IMR-90 (cell line): ENCODE measurements around the gene AQP12B. TPM values are rescaled to one million over a fixed set of nuclear protein-coding genes. Genes with fewer than 3 reads are reported as not detected.

ENCODE experiments used
- ATAC-seq: fragments of 200-7000 bp; cut with Tn5 transposase; 2 replicates; pipeline ENCODE4 v1.9.1; 2020; ENCODE audit warnings: low read depth, mild to moderate bottlenecking, moderate library complexity
- BruUV-seq: library from RNA; stranded (reverse); fragments of 400-500 nt; replicated peaks from 2 replicates; lab custom pipeline; 2021; lab: Mats Ljungman, UMichigan
- CTCF ChIA-PET: fragments of 300-600 bp; formaldehyde crosslinking; extraction: SDS; loops from one replicate; lab custom pipeline; 2021; ENCODE audit warnings: antibody characterized with exemption; lab: Yijun Ruan, JAX
- POLR2A ChIA-PET: fragments of 300-600 bp; sonication (Branson Sonifier 250); formaldehyde crosslinking; loops from one replicate; lab custom pipeline; 2022; ENCODE audit warnings: antibody characterized with exemption; ENCODE audit not compliant: unreplicated experiment; lab: Charles Lee
- DNase-seq: peaks from one replicate; pipeline ENCODE4 v3.0.0; 2013
- H2AFZ ChIP-seq: replicated peaks from 2 replicates; pipeline ENCODE3; 2013; ENCODE audit warnings: low read length, mild to moderate bottlenecking; ENCODE audit not compliant: poor library complexity
- H2AK5ac ChIP-seq: 2 replicates; pipeline ENCODE4 v1.6.1; 2013; ENCODE audit warnings: low read depth, low read length, inconsistent platforms
- H2AK9ac ChIP-seq: replicated peaks from 2 replicates; pipeline ENCODE3; 2013; ENCODE audit warnings: mild to moderate bottlenecking, low read depth, low read length, moderate library complexity; ENCODE audit not compliant: poor library complexity
- H2BK120ac ChIP-seq: 2 replicates; pipeline ENCODE4 v1.6.1; 2013; ENCODE audit warnings: low read depth, low read length, inconsistent platforms
- H2BK15ac ChIP-seq: 3 replicates; pipeline ENCODE4 v1.6.1; 2013; ENCODE audit warnings: low read depth, low read length, inconsistent platforms
- H2BK20ac ChIP-seq: 2 replicates; pipeline ENCODE4 v1.6.1; 2013; ENCODE audit warnings: low read depth, mild to moderate bottlenecking, inconsistent platforms, low read length, moderate library complexity
- H2BK5ac ChIP-seq: 2 replicates; pipeline ENCODE4 v1.6.1; 2013; ENCODE audit warnings: mild to moderate bottlenecking, low read depth, low read length, inconsistent platforms; ENCODE audit not compliant: poor library complexity, severe bottlenecking
- H3K14ac ChIP-seq: replicated peaks from 2 replicates; pipeline ENCODE4 v1.6.1; 2013; ENCODE audit warnings: low read depth, low read length, inconsistent platforms
- H3K18ac ChIP-seq: 2 replicates; pipeline ENCODE4 v1.6.1; 2013; ENCODE audit warnings: low read depth, low read length, control low read depth
- H3K23ac ChIP-seq: 2 replicates; pipeline ENCODE4 v1.6.1; 2013; ENCODE audit warnings: low read depth, low read length, inconsistent platforms
- H3K27ac ChIP-seq: 2 replicates; pipeline ENCODE4 v1.5.1; 2013; ENCODE audit warnings: mild to moderate bottlenecking, control low read depth, low read length; ENCODE audit not compliant: insufficient read depth
- H3K27me3 ChIP-seq: 2 replicates; pipeline ENCODE4 v1.6.1; 2013; ENCODE audit warnings: low read length; ENCODE audit not compliant: control insufficient read depth, insufficient read depth
- H3K36me3 ChIP-seq: 2 replicates; pipeline ENCODE4 v1.6.1; 2013; ENCODE audit warnings: low read length, mixed read lengths; ENCODE audit not compliant: control insufficient read depth, insufficient read depth
- H3K4ac ChIP-seq: 2 replicates; pipeline ENCODE4 v1.6.1; 2013; ENCODE audit warnings: low read depth, low read length, inconsistent platforms
- H3K4me1 ChIP-seq: 2 replicates; pipeline ENCODE4 v1.6.1; 2013; ENCODE audit warnings: low read length, mixed read lengths; ENCODE audit not compliant: control insufficient read depth, insufficient read depth
- H3K4me2 ChIP-seq: 2 replicates; pipeline ENCODE4 v1.6.1; 2013; ENCODE audit warnings: low read depth, mild to moderate bottlenecking, control low read depth, low read length, moderate library complexity
- H3K4me3 ChIP-seq: 2 replicates; pipeline ENCODE4 v1.5.1; 2013; ENCODE audit warnings: low read depth, mild to moderate bottlenecking, control low read depth, low read length, moderate library complexity; ENCODE audit not compliant: insufficient read depth
- H3K56ac ChIP-seq: 2 replicates; pipeline ENCODE4 v1.6.1; 2013; ENCODE audit warnings: low read length, inconsistent platforms; ENCODE audit not compliant: insufficient read depth; ENCODE audit errors: extremely low read depth
- H3K79me1 ChIP-seq, 2 experiments: 2 replicates each; pipeline ENCODE4 v1.6.1; 2013; ENCODE audit warnings: low read length in 2 of 2, inconsistent platforms in 1 of 2, low read depth in 1 of 2
- H3K9ac ChIP-seq: 2 replicates; pipeline ENCODE4 v1.6.1; 2013; ENCODE audit warnings: low read depth, low read length, control low read depth
- H3K9me1 ChIP-seq: 2 replicates; pipeline ENCODE4 v1.6.1; 2013; ENCODE audit warnings: low read length, inconsistent platforms; ENCODE audit not compliant: insufficient read depth
- H3K9me3 ChIP-seq: 2 replicates; pipeline ENCODE4 v1.6.1; 2013; ENCODE audit warnings: low read length; ENCODE audit not compliant: control insufficient read depth, insufficient read depth
- H4K20me1 ChIP-seq: 2 replicates; pipeline ENCODE4 v1.6.1; 2013; ENCODE audit warnings: low read length, inconsistent platforms; ENCODE audit not compliant: insufficient read depth
- H4K5ac ChIP-seq: 2 replicates; pipeline ENCODE4 v1.6.1; 2013; ENCODE audit warnings: mild to moderate bottlenecking, low read depth, low read length, control low read depth
- H4K8ac ChIP-seq, 2 experiments: 2 replicates each; pipeline ENCODE4 v1.6.1; 2013; ENCODE audit warnings: low read depth in 2 of 2, low read length in 2 of 2, control low read depth in 1 of 2, inconsistent platforms in 1 of 2
- H4K91ac ChIP-seq: 2 replicates; pipeline ENCODE4 v1.6.1; 2013; ENCODE audit warnings: low read depth, low read length, inconsistent platforms; ENCODE audit not compliant: insufficient read depth
- BHLHE40 ChIP-seq: fragments of 150-350 bp; IDR thresholded peaks from 2 replicates; pipeline ENCODE4 v1.6.1; 2016; ENCODE audit warnings: mild to moderate bottlenecking, low read depth, low read length
- CEBPB ChIP-seq: IDR thresholded peaks from 2 replicates; pipeline ENCODE4 v1.6.1; 2012; ENCODE audit warnings: low read depth, low read length, improper control_type of control experiment
- CHD1 ChIP-seq: IDR thresholded peaks from 2 replicates; pipeline ENCODE4 v1.6.1; 2012; ENCODE audit warnings: low read depth, low read length, improper control_type of control experiment
- ELK1 ChIP-seq: fragments of 150-350 bp; IDR thresholded peaks from 2 replicates; pipeline ENCODE4 v1.6.1; 2016; ENCODE audit warnings: low read depth, mild to moderate bottlenecking, low read length, moderate library complexity, borderline replicate concordance
- FOS ChIP-seq: fragments of 150-350 bp; IDR thresholded peaks from 2 replicates; pipeline ENCODE4 v1.6.1; 2016; ENCODE audit warnings: low read depth, low read length
- MAFK ChIP-seq: IDR thresholded peaks from 2 replicates; pipeline ENCODE4 v1.6.1; 2012; ENCODE audit warnings: low read depth, low read length, improper control_type of control experiment
- MAZ ChIP-seq: IDR thresholded peaks from 2 replicates; pipeline ENCODE4 v1.6.1; 2012; ENCODE audit warnings: low read depth, mild to moderate bottlenecking, low read length, improper control_type of control experiment, moderate library complexity, borderline replicate concordance
- MXI1 ChIP-seq: IDR thresholded peaks from 2 replicates; pipeline ENCODE4 v1.6.1; 2012; ENCODE audit warnings: low read depth, mild to moderate bottlenecking, low read length, moderate library complexity, borderline replicate concordance
- NFE2L2 ChIP-seq: fragments of 150-350 bp; IDR thresholded peaks from 2 replicates; pipeline ENCODE4 v1.6.1; 2016; ENCODE audit warnings: low read depth, mild to moderate bottlenecking, low read length
- POLR2A ChIP-seq: IDR thresholded peaks from 2 replicates; pipeline ENCODE4 v1.6.1; 2012; ENCODE audit warnings: mild to moderate bottlenecking, low read depth, low read length
- RAD21 ChIP-seq: IDR thresholded peaks from 2 replicates; pipeline ENCODE4 v1.6.1; 2012; ENCODE audit warnings: low read length, improper control_type of control experiment
- RCOR1 ChIP-seq: IDR thresholded peaks from 2 replicates; pipeline ENCODE4 v1.6.1; 2012; ENCODE audit warnings: mild to moderate bottlenecking, low read length, improper control_type of control experiment; ENCODE audit not compliant: insufficient replicate concordance
- RFX5 ChIP-seq: IDR thresholded peaks from 2 replicates; pipeline ENCODE4 v1.8.0; 2012; ENCODE audit warnings: low read depth, mild to moderate bottlenecking, low read length, moderate library complexity
- SMC3 ChIP-seq: fragments of 150-350 bp; IDR thresholded peaks from 2 replicates; pipeline ENCODE4 v1.6.1; 2016; ENCODE audit warnings: low read depth, mild to moderate bottlenecking, antibody characterized with exemption, low read length, moderate library complexity
- USF2 ChIP-seq: fragments of 150-350 bp; IDR thresholded peaks from 2 replicates; pipeline ENCODE4 v1.6.1; 2017; ENCODE audit warnings: mild to moderate bottlenecking, antibody characterized with exemption, low read length, low read depth
- WGBS, 2 experiments: methylation state at CpG; one replicate each; pipeline versions ENCODE4 v1.1.5 to v1.1.7; 2013; ENCODE audit warnings: missing lambda C conversion rate in 2 of 2; ENCODE audit not compliant: insufficient read length in 1 of 2; ENCODE audit errors: extremely low coverage in 2 of 2; 5-methylcytosine and 5-hydroxymethylcytosine counted together
- dilution Hi-C: fragments of 300-500 bp; cut with HindIII; formaldehyde crosslinking; loops from one replicate; pipeline ENCODE4 v1.14.3; 2018; ENCODE audit warnings: low sequenced_read_pairs; ENCODE audit not compliant: unreplicated experiment
- in situ Hi-C: fragments of 300-500 bp; cut with MboI; formaldehyde crosslinking; loops from 3 replicates; pipeline ENCODE4 v1.14.3; 2019; ENCODE audit warnings: low sequenced_read_pairs, inconsistent platforms, mixed read lengths
- intact Hi-C: fragments of 100-400 bp; cut with micrococcal nuclease; formaldehyde crosslinking; loops from 2 replicates; pipeline ENCODE4 v1.10.0; 2022
- polyA plus RNA-seq, 3 experiments: library from polyadenylated mRNA; depleted of rRNA; stranded (reverse); fragments of >200 nt; gene quantifications; 2 replicates each; pipeline ENCODE4 v1.2.3, GENCODE V29; 2012; ENCODE audit warnings: low replicate concordance in 1 of 3
- total RNA-seq: library from RNA; depleted of rRNA; stranded (reverse); fragments of >200 nt; gene quantifications from 2 replicates; pipeline ENCODE4 v1.2.3, GENCODE V29; 2012
- TF ChIP-seq, protein P1 (sequence below): conservative IDR thresholded peaks from 2 replicates; pipeline ENCODE4 v1.5.1; 2012; ENCODE audit warnings: mild to moderate bottlenecking, low read depth, low read length, improper control_type of control experiment

Gene AQP12B
- total and polyA plus RNA-seq, 2 of the 4 experiments (the other 2 are of a cell fraction), result not detected

DNA sequence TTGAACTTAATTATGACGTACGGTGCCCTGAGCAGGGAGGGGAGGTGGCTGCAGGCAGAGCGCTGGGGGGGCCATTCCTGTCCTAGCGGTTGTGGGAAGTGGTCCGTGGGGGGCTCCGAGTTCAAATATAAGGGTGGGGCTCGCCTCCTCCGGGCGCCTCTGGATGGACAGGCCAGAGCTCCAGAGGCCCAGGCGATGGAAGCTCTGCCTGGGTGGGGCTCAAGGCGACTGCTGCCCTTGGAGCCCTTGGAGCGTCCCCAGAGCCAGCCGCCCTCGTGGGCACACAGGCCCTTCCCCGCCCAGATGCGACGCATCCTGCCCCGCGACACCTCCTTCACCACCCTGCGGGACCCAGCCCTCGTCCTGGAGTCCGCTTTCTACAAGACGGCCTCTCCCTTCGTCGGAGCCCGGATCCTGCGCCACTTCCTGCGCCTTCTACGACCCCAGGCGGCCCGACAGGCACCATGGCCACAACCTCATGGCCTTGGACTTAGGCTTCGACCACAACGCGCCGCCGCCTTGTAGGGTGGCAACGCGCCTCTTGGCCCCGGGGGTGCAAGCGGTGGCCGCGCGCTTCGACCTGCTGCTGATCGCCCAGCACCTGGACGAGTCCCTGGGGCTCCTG lies 10.5 kb downstream of the AQP12B start:
- no TSS peak for BruUV-seq
- no peak overlapping the region for H3K9ac ChIP-seq
- intact Hi-C loops, result no loop called here
- H3K14ac ChIP-seq, result no peak overlapping the region
- no peaks in the 10 kb centered on the region for H4K20me1 ChIP-seq
- no peak overlapping the region for H3K4me2 ChIP-seq
- no peak overlapping the region for H2AFZ ChIP-seq
- no peak overlapping the region for H2BK5ac ChIP-seq
- H3K27me3 ChIP-seq, result peaks cover 24% of the 10 kb centered on the region
- no peak overlapping the region for H3K56ac ChIP-seq
- DNase-seq (no peak), ATAC-seq (no peak)
- no peak overlapping the region for H2AK9ac ChIP-seq
- no peaks in the 10 kb centered on the region for H3K4me1 ChIP-seq
- TF ChIP-seq FOS, result no peak
- TF ChIP-seq, protein P1, sequence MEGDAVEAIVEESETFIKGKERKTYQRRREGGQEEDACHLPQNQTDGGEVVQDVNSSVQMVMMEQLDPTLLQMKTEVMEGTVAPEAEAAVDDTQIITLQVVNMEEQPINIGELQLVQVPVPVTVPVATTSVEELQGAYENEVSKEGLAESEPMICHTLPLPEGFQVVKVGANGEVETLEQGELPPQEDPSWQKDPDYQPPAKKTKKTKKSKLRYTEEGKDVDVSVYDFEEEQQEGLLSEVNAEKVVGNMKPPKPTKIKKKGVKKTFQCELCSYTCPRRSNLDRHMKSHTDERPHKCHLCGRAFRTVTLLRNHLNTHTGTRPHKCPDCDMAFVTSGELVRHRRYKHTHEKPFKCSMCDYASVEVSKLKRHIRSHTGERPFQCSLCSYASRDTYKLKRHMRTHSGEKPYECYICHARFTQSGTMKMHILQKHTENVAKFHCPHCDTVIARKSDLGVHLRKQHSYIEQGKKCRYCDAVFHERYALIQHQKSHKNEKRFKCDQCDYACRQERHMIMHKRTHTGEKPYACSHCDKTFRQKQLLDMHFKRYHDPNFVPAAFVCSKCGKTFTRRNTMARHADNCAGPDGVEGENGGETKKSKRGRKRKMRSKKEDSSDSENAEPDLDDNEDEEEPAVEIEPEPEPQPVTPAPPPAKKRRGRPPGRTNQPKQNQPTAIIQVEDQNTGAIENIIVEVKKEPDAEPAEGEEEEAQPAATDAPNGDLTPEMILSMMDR, result no peak
- no peak for TF ChIP-seq ELK1
- no peak for TF ChIP-seq RAD21
- TF ChIP-seq CHD1, result no peak
- no peak for TF ChIP-seq MAZ
- no peak for TF ChIP-seq SMC3
- TF ChIP-seq POLR2A, result no peak
- TF ChIP-seq RCOR1, result no peak
- TF ChIP-seq RFX5, result no peak
- no peak for TF ChIP-seq USF2
- TF ChIP-seq MAFK, result no peak
- no peak for TF ChIP-seq BHLHE40
- no peak for TF ChIP-seq NFE2L2
- TF ChIP-seq CEBPB, result no peak
- no peak for TF ChIP-seq MXI1
- H3K18ac ChIP-seq, result no peak overlapping the region
- CTCF ChIA-PET, result no interaction called here
- H2BK20ac ChIP-seq, result no peak overlapping the region
- POLR2A ChIA-PET, result no interaction called here
- no peaks in the 10 kb centered on the region for H3K36me3 ChIP-seq
- no peak overlapping the region for H2BK120ac ChIP-seq
- H3K4ac ChIP-seq, result no peak overlapping the region
- in situ Hi-C loops, result no loop called here
- H4K5ac ChIP-seq, result no peak overlapping the region
- no peak overlapping the region for H2AK5ac ChIP-seq
- 39% methylated on average over 26 of the region's 46 CpGs; no CpG with 5 or more reads in 1 of the 2 experiments for WGBS, 2 experiments
- no peaks in the 10 kb centered on the region for H3K79me1 ChIP-seq
- H4K8ac ChIP-seq, result no peak overlapping the region
- no peak overlapping the region for H4K91ac ChIP-seq
- H3K27ac ChIP-seq, result no peak overlapping the region
- H3K23ac ChIP-seq, result no peak overlapping the region
- H3K4me3 ChIP-seq, result no peak overlapping the region
- no peaks in the 10 kb centered on the region for H3K9me3 ChIP-seq
- H3K9me1 ChIP-seq, result no peaks in the 10 kb centered on the region
- dilution Hi-C loops, result no loop called here
- no peak overlapping the region for H2BK15ac ChIP-seq
